HepG2 (cell line): Measurements from ENCODE around the gene TMEM9B. TPM values are rescaled to one million over a fixed set of nuclear protein-coding genes. Genes with fewer than 3 reads are reported as not detected.

Experiments used
- ATAC-seq: fragments of 200-7000 bp; cut with Tn5 transposase; 3 replicates; pipeline ENCODE4 v1.9.1; 2020; ENCODE audit warnings: mild to moderate bottlenecking, moderate library complexity
- BruUV-seq: library from RNA; stranded (reverse); fragments of 400-500 nt; replicated peaks from 2 replicates; lab custom pipeline; 2021; lab: Mats Ljungman, UMichigan
- CTCF ChIA-PET: fragments of 300-600 bp; formaldehyde crosslinking; extraction: SDS; loops from one replicate; lab custom pipeline; 2021; ENCODE audit warnings: low total read pairs, inconsistent platforms, low intra/inter-chr PET ratio; lab: Yijun Ruan, JAX
- POLR2A ChIA-PET: fragments of 350-600 bp; sonication (Branson Sonifier 250); formaldehyde crosslinking; loops from one replicate; lab custom pipeline; 2020; ENCODE audit warnings: antibody characterized with exemption, inconsistent platforms; lab: Yijun Ruan, JAX
- DNase-seq: peaks from one replicate; pipeline ENCODE4 v3.0.0-alpha.2; 2015; ENCODE audit warnings: low spot score
- FAIRE-seq: peaks from 3 replicates; lab custom pipeline; 2011; peaks lifted over from hg19 to GRCh38; lab: Jason Lieb, UNC
- H2AFZ ChIP-seq: one replicate; pipeline ENCODE4 v1.6.1; 2011; ENCODE audit warnings: low read length, inconsistent platforms
- H3K27ac ChIP-seq: fragments of 300-600 bp; 3 replicates; pipeline ENCODE4 v1.8.0; 2011; ENCODE audit warnings: mixed run types, mild to moderate bottlenecking, mixed read lengths, low read length, inconsistent platforms; ENCODE audit not compliant: insufficient read depth; ENCODE audit errors: extremely low read length
- H3K27me3 ChIP-seq, 2 experiments: fragments of 200-600 bp in 1 of 2; 2 replicates in 1 of 2; 3 replicates in 1 of 2; pipeline versions ENCODE4 v1.6.0 to v1.8.0; 2011; ENCODE audit warnings: low read length in 2 of 2, mild to moderate bottlenecking in 2 of 2, moderate library complexity in 2 of 2, inconsistent platforms in 1 of 2; ENCODE audit not compliant: insufficient read depth in 2 of 2, control insufficient read depth in 1 of 2
- H3K36me3 ChIP-seq, 2 experiments: fragments of 200-600 bp in 1 of 2; replicated peaks in 1 of 2; 2 replicates in 1 of 2; 3 replicates in 1 of 2; pipeline versions ENCODE4 v1.5.1 to v1.8.0; 2011; ENCODE audit warnings: low read length in 2 of 2, inconsistent platforms in 1 of 2; ENCODE audit not compliant: insufficient read depth in 2 of 2, control insufficient read depth in 1 of 2
- H3K4me1 ChIP-seq: 2 replicates; pipeline ENCODE4 v1.5.1; 2012; ENCODE audit warnings: low read length, inconsistent platforms; ENCODE audit not compliant: insufficient read depth
- H3K4me2 ChIP-seq: 2 replicates; pipeline ENCODE4 v1.6.0; 2011; ENCODE audit warnings: low read depth, low read length, inconsistent platforms
- H3K4me3 ChIP-seq, 3 experiments: fragments of 200-600 bp in 1 of 3; sonication (generic), shearing (Covaris generic) in 1 of 3; replicated peaks in 1 of 3; 2 replicates each; pipeline ENCODE4 v1.5.1; 2011 to 2016; ENCODE audit warnings: low read length in 3 of 3, inconsistent platforms in 2 of 3, low read depth in 2 of 3, mild to moderate bottlenecking in 2 of 3, control low read depth in 1 of 3, mixed read lengths in 1 of 3; ENCODE audit not compliant: insufficient read depth in 1 of 3
- H3K79me2 ChIP-seq: one replicate; pipeline ENCODE4 v1.6.1; 2011; ENCODE audit warnings: low read length, inconsistent platforms; ENCODE audit not compliant: insufficient read depth
- H3K9ac ChIP-seq: 2 replicates; pipeline ENCODE4 v1.6.0; 2011; ENCODE audit warnings: mild to moderate bottlenecking, low read depth, low read length, inconsistent platforms; ENCODE audit not compliant: insufficient read depth
- H3K9me3 ChIP-seq: 2 replicates; pipeline ENCODE4 v1.5.1; 2012; ENCODE audit warnings: mild to moderate bottlenecking, low read length
- H4K20me1 ChIP-seq: 2 replicates; pipeline ENCODE4 v1.6.0; 2011; ENCODE audit warnings: inconsistent platforms, mild to moderate bottlenecking, low read length, moderate library complexity; ENCODE audit not compliant: insufficient read depth
- ATRX ChIP-seq: sonication (generic); formaldehyde crosslinking; IDR thresholded peaks from 2 replicates; pipeline ENCODE4 v1.4.0; 2020; ENCODE audit warnings: missing genetic modification reagents, borderline replicate concordance
- CENPX ChIP-seq: sonication (generic); formaldehyde crosslinking; IDR thresholded peaks from 2 replicates; pipeline ENCODE4 v1.9.0; 2021; ENCODE audit warnings: mild to moderate bottlenecking, missing genetic modification reagents, moderate library complexity
- KLF6 ChIP-seq: IDR thresholded peaks from 2 replicates; pipeline ENCODE4 v1.8.0; 2016; ENCODE audit warnings: missing biosample characterization, missing genetic modification reagents
- KMT2B ChIP-seq: IDR thresholded peaks from 2 replicates; pipeline ENCODE4 v1.6.1; 2016; ENCODE audit warnings: missing genetic modification reagents, missing compliant biosample characterization
- ZBTB21 ChIP-seq: sonication (generic); formaldehyde crosslinking; IDR thresholded peaks from 2 replicates; pipeline ENCODE4 v1.4.0; 2020; ENCODE audit warnings: missing genetic modification reagents
- ZFP1 ChIP-seq: IDR thresholded peaks from 2 replicates; pipeline ENCODE4 v1.6.1; 2016
- ZNF180 ChIP-seq: sonication (generic); formaldehyde crosslinking; IDR thresholded peaks from 2 replicates; pipeline ENCODE4 v1.4.0; 2020; ENCODE audit warnings: low read depth, missing genetic modification reagents, borderline replicate concordance
- ZNF331 ChIP-seq: sonication (generic); formaldehyde crosslinking; IDR thresholded peaks from 2 replicates; pipeline ENCODE4 v1.4.0; 2020; ENCODE audit warnings: missing genetic modification reagents
- ZNF382 ChIP-seq: sonication (generic); formaldehyde crosslinking; IDR thresholded peaks from 2 replicates; pipeline ENCODE4 v1.5.0; 2020; ENCODE audit warnings: missing genetic modification reagents, mild to moderate bottlenecking, borderline replicate concordance
- ZNF607 ChIP-seq: sonication (generic); formaldehyde crosslinking; IDR thresholded peaks from 2 replicates; pipeline ENCODE4 v1.5.1; 2020; ENCODE audit warnings: missing genetic modification reagents, mild to moderate bottlenecking, borderline replicate concordance
- ZNF782 ChIP-seq: sonication (generic); formaldehyde crosslinking; IDR thresholded peaks from 2 replicates; pipeline ENCODE4 v1.4.0; 2020; ENCODE audit warnings: missing genetic modification reagents, mild to moderate bottlenecking, borderline replicate concordance
- ZNF883 ChIP-seq: sonication (generic); formaldehyde crosslinking; IDR thresholded peaks from 2 replicates; pipeline ENCODE4 v1.5.1; 2020; ENCODE audit warnings: mild to moderate bottlenecking, missing genetic modification reagents; ENCODE audit errors: not compliant biosample characterization
- WGBS: methylation state at CpG from one replicate; pipeline ENCODE4 v1.1.6; 2017; ENCODE audit warnings: low lambda C conversion rate; 5-methylcytosine and 5-hydroxymethylcytosine counted together
- in situ Hi-C: cut with HindIII; loops from 2 replicates; pipeline ENCODE4 v1.10.0; 2017; ENCODE audit warnings: low pct_unique_long_range_greater_than_20kb; ENCODE audit not compliant: extremely low pct_ligation_motif_present
- intact Hi-C: fragments of 100-400 bp; cut with micrococcal nuclease; formaldehyde crosslinking; loops from one replicate; pipeline ENCODE4 v1.10.0; 2022; ENCODE audit not compliant: unreplicated experiment
- polyA plus RNA-seq, 8 experiments: library from polyadenylated mRNA; depleted of rRNA in 3 of 8; stranded (reverse) in 7 of 8; unstranded in 1 of 8; fragments of >200 nt; fragmentation: Illumina TruSeq in 4 of 8; extraction: Trizol in 4 of 8; gene quantifications; 2 replicates each; pipeline versions ENCODE4 v1.2.1 to v1.2.3, GENCODE V29; 2011 to 2016; ENCODE audit warnings: low read depth in 4 of 8, missing spikeins in 1 of 8, mixed read lengths in 1 of 8; ENCODE audit not compliant: insufficient read depth in 1 of 8
- total RNA-seq, 5 experiments: library from RNA; depleted of rRNA; stranded (reverse); fragments of >200 nt; fragmentation: Illumina TruSeq; extraction: Trizol; gene quantifications; 2 replicates each; pipeline ENCODE4 v1.2.3, GENCODE V29; 2016; ENCODE audit warnings: low read depth in 1 of 5
- TF ChIP-seq, protein P1 (sequence below): IDR thresholded peaks from 2 replicates; pipeline ENCODE4 v1.6.1; 2016

Gene TMEM9B
- total and polyA plus RNA-seq, 2 of the 13 experiments (the other 11 are each of a cell fraction or from before 2014, with no cell fraction given): 12.4 to 20.8 TPM

DNA sequence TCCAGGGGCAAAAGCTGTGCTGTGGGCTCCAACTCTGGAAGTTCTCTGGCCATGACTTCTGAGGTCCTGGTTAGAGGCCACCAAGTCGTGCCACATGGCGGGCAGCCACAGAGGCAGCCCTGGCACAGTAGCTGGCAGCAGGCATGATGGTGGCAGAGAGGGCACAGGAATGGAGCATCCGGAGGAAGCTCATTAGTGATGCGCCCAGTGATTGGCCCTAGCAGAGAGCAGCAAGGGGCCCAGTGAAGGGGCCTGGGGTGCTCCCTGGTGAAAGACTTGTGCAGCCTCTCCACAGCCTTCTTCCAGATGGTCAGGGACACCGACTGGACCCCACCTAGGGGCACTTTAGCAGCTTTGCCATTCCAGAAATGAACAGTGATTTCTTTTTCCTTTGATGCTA, 38.5 kb downstream of the TMEM9B start:
- no peak for FAIRE-seq
- intact Hi-C loops (no loop called here), in situ Hi-C loops (no loop called here)
- CTCF ChIA-PET: no interaction called here
- peaks cover 2 to 5% of the 10 kb centered on the region in 2 experiments; a peak in 3 of 5 replicates for H3K36me3 ChIP-seq
- no peak overlapping the region for H3K4me2 ChIP-seq
- DNase-seq: no peak
- no peaks in the 10 kb centered on the region for H3K9me3 ChIP-seq
- no peak overlapping the region for H3K27ac ChIP-seq
- no peaks in the 10 kb centered on the region for H3K27me3 ChIP-seq
- H3K4me3 ChIP-seq: no peak overlapping the region
- no peak overlapping the region for H3K9ac ChIP-seq
- H2AFZ ChIP-seq: no peak overlapping the region
- no peak for ATAC-seq
- H4K20me1 ChIP-seq: no peaks in the 10 kb centered on the region
- no TSS peak for BruUV-seq
- TF ChIP-seq KLF6 (CRISPR knock-in tag) (no peak), ZNF782 (CRISPR knock-in tag) (no peak), ATRX (no peak), CENPX (CRISPR knock-in tag) (no peak), ZNF382 (CRISPR knock-in tag) (no peak), ZNF883 (CRISPR knock-in tag) (no peak), ZFP1 (no peak)
- TF ChIP-seq, protein P1, sequence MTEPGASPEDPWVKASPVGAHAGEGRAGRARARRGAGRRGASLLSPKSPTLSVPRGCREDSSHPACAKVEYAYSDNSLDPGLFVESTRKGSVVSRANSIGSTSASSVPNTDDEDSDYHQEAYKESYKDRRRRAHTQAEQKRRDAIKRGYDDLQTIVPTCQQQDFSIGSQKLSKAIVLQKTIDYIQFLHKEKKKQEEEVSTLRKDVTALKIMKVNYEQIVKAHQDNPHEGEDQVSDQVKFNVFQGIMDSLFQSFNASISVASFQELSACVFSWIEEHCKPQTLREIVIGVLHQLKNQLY (CRISPR knock-in tag): no peak
- TF ChIP-seq, all 625 proteins: peak for 0
- peaks cover 7% of the 10 kb centered on the region; the same call in 1 of the 2 replicates for H3K4me1 ChIP-seq
- POLR2A ChIA-PET: interaction anchor here (0.9 to 1.5 kb wide), 2 partner anchors 10 to 14 kb away, joined by 3 to 6 read pairs; partner anchors contain the start of gene AKIP1
- no peaks in the 10 kb centered on the region for H3K79me2 ChIP-seq
- 95% methylated on average over 5 of the region's 5 CpGs for WGBS

DNA sequence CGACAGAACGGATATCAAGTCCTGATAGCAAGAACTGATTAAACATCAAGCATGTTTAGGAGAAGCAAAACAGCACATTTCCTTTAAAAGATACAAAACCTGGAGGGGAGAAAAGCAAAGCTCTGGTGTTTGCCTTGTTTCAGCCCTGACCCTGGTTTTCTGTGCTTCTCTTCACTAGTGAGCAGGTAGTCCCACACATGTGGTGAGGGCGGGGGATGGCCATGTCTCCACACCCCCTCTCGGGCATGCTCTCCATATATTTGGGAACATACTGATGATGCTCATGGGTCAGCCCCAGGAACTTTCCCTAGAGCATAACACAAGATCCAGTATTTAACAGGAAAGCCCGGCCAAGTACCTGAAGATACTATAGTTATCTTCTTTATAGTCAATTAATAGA, 41.6 kb downstream of the TMEM9B start:
- Histone ChIP-seq H3K36me3 (peaks cover 5 to 26% of the 10 kb centered on the region in 2 experiments; a peak in 4 of 5 replicates), H3K9ac (no peak overlapping the region), H3K79me2 (no peaks in the 10 kb centered on the region), H3K4me2 (no peak overlapping the region), H4K20me1 (no peaks in the 10 kb centered on the region), H3K27ac (no peak overlapping the region), H2AFZ (no peak overlapping the region), H3K4me1 (peaks cover 1% of the 10 kb centered on the region; the same call in 1 of the 2 replicates), H3K9me3 (no peaks in the 10 kb centered on the region), H3K4me3 (no peak overlapping the region), H3K27me3 (no peaks in the 10 kb centered on the region)
- WGBS: 100% methylated on average over 5 of the region's 5 CpGs
- no peak for ATAC-seq
- in situ Hi-C loops: loop anchor here (5.0 kb wide), 1 partner anchor 35 kb away; no protein-coding TSS in a partner anchor
- no peak for FAIRE-seq
- BruUV-seq: TSS peak; percentile 30
- intact Hi-C loops: no loop called here
- no peak for TF ChIP-seq ZNF180 (CRISPR knock-in tag)
- TF ChIP-seq ZBTB21: no peak
- no peak for TF ChIP-seq ZNF607 (CRISPR knock-in tag)
- TF ChIP-seq ZNF331 (CRISPR knock-in tag): no peak
- TF ChIP-seq KMT2B (CRISPR knock-in tag): no peak
- ChIA-PET CTCF (no interaction called here), POLR2A (no interaction called here)
- DNase-seq: no peak
